HG02973 (cell line): ENCODE measurements around the gene CHST12.
"Not testable (repeated sequence)": the region's sequence is repeated elsewhere in the genome, so short reads cannot be mapped to it uniquely, and the experiment has no call there.

Experiments
- ATAC-seq: cut with Tn5 transposase; IDR thresholded peaks from one replicate; pipeline ENCODE4 v1.9.1; 2021; ENCODE audit warnings: moderate library complexity; ENCODE audit not compliant: unreplicated experiment

Gene CHST12

DNA sequence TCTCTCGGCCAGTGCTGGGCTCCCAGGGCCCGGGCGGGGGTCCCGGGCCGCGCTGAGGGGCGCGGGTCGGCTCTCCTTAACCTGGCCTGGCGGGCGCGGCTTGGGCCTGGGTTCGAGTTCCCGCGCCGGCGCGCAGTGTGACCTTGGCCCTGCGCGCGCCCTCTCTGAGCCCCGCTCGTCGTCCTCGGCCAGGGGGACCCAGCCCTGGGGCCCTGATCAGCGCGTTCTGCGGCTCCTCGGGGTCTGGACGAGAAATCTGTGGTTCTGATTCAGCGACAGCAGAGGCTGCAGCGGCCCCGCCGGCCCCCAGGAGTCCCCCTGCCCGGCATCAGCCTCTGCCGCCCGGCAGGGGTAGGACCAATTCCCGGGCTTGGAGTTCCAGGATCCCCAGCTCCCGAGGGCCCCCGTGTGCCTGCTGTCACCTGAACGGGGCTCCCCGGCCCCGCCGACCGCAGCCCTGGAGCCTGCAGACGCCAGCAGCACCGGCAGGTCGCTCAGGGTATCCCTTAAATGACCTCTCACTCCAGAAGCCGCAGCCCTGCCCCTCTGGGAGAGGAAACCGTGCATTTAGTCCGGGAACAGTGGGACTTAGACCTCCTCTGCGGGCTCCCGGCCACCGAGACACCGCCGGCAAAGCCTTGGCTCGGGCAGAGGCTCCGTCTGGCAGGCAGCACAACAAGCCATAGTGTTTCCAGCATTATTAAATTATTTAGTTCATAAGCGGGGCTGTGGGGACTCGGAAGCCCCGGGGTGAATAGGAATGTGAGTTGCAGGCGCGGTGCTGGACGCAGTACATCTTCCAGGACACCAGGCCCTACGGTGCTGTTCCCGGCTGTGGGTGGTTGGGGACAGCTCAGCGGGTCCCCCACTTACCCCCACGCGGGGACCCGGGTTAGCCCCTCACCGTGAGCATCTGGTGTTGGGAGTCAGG lies 572 bp downstream of the CHST12 start:
- peak; percentile 6 for ATAC-seq

DNA sequence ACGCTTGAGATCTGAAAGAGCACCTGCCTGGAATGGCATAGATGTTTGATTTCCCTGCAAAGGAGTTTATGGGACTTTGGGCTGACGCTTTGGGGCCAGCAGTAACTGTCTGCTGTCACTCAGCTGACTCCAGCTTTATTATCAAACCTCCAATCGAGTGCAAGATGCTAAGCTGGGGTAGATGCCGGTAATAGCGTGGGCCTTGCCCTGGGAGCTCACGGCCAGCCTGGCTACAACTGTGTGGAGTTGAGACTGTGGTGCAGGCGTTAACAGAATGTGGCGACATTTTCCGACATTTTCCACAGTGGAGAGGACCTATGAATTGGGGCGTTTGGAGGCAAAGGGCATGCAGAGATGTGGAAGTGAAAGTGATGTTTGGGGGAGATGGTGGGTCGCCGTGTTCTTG lies 1.3 kb downstream of the CHST12 start:
- ATAC-seq: no peak

DNA sequence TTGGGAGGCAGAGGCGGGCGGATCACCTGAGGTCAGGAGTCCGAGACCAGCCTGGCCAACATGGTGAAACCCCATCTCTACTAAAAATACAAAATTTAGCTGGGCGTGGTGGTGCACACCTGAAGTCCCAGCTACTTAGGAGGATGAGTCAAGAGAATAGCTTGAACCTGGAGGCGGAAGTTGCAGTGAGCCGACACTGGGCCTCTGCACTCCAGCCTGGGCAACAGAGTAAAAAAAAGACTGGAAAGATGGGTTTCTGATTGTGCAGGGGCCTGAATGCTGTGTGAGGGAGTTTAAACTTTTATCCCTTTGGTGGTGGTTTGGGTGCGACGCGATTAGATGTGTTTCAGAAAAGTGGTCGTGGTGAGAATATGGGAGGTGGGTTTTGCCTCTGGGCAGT lies 1.8 kb downstream of the CHST12 start:
- ATAC-seq: no peak

DNA sequence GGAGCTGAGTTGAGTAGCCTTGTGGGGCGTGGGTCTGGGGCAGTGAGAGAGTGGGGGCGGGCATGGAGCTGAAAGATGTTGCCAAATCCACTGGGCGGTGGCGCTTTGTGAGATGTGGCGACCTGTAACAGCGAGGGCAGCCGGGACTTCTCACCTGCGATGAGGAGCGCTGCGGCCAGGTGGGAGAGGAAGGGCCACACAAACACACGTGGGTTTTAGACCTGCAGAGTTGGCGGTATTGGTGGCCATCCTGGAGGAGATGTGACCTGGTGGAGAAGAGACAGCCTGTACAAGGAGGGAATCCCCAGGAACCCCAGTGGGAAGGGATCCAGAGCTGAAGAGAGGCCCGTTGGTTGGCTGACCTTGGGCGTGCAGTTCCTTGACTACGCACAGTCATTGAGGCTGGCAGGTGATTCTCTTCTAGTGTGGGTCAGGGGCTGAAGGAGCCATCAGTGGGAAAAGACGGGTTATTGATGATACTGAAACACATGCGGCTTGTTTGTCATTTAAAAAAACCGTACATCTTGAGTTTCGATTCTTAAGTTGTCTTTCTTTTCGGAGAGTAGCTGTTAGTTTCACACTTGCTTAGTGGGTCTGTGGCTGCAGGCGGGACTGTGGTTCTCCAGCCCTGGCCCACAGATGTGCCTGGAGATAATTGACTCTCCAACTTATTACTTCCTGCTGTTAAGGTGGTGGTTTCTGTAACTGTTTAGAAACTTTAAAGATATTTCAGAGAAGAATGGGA lies 2.4 kb downstream of the CHST12 start:
- peak; percentile 34 for ATAC-seq

DNA sequence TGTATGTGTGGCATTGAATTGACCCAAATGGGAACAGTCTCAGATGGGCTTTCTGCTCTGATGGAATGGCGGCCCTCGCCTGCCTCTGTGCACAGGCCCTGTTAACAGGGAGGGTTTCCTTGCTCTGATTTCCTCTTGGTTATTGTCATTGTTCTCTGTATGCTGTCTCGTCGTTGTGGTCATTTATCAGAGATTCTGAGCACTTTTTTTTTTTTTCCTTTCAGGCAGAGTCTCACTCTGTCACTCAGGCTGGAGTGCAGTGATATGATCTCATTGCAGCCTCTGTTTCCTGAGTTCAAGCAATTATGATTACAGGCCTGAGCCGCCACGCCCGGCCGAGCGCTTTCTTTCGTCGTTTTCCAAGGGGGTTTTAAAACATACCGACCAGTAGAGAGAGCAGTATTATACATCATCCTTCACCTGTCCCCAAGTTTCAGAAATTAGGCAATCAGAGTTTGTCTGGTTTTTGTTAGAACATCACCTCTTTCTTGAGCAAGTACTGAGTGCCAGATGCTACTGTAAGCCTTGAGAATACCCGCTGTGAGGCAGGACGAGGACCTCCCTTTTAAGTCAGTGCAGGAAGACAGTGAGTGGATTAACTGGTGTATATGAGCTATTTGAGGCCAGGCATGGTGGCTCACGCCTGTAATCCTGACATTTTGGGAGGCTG lies 6.5 kb downstream of the CHST12 start:
- ATAC-seq: no peak

DNA sequence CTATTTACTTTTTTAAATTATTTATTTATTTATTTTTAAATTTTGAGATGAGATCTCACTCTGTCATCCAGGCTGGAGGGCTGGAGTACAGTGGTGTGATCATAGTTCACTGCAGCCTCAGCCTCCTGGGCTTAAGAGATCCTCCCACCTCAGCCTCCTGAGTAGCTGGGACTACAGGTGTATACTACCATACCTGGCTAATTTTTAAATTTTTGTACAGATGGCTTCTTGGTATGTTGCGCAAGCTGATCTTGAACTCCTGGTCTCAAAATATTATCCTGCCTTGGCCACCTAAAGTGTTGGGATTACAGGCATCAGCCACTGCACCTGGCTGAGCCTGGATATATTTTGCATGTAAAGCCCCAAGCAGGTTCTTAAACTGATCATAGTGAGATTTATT lies 7.6 kb downstream of the CHST12 start:
- ATAC-seq: no peak

DNA sequence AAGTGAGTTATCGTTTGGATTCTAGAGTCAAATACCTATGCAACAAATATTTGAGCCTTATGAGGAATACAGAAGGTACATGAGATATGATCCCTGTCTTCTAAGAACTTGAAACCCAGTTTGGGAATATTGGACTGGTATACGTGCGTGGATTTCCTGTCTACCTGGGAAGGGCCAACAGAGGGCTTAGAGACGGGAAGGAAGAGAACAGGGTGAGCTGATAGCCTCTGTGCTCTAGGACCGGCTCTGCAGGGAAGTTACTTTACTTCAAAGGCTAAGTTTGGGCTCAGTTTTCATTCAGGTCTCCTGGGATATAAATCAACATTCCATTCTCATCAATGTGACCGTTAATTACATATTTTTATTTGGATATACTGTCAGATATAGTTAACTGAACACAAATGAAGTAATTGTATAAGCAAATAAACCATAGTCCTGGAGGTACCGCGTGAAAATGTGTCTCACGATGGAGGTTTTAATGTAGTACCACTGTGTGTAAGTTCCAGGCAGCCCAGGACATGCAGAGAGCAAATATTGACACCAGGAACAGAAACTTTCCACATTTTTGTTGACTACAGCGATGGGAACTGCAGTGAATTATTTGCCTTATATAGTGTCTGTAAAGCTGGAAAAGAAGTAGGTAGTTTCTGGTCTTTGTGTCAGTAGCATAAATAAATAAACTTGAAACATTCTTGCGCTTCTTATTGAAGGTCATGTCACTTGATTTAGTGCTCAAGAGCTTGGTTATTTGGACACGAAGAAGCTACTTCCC lies 8.6 kb downstream of the CHST12 start:
- ATAC-seq: no peak

DNA sequence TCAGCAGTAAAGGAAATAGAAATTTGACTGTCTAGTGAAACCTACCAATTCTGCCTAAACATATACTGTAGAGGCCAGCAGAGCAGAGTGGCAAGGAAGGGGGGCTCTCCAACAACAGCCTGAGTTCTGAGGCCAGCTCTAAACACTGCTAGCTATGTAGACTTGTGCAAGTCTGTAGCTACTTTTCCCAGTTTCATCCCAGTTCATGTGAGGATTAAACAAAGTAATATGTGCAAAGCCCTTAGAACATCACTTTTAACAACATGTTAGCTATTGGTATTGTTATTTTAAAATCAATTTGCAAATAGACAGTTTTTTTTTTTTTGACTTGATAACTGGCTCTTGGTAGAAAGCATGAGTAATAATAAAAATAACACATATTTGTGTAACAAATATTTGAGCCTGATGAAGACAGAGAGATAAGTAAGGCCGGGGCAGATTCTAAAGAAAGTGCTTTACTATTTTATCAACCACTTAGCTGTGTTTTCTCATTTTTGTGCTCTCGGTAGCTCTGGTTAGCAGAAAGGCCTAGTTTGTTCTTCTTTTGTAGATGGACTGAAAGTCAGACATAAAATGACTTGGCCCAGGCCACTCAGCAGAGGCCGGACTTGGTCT lies 9.3 kb downstream of the CHST12 start:
- no peak for ATAC-seq

DNA sequence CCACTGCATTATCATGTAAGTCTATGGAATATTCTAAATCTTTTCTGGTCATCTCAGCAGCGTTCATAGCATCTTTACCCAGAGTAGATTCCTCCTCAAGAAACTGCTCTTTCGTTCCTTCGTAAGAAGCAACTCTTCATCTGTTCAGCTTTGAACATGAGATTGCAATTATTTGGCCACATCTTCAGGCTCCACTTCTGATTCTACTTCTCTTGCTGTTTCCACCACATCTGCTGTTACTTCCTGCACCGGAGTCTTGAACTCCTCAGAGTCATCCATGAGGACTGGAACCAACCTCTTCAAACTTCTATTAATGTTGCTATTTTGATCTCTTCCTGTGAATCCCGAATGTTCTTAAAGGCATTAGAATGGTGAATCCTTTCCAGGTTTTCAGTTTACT lies 12.7 kb downstream of the CHST12 start:
- ATAC-seq: no peak

DNA sequence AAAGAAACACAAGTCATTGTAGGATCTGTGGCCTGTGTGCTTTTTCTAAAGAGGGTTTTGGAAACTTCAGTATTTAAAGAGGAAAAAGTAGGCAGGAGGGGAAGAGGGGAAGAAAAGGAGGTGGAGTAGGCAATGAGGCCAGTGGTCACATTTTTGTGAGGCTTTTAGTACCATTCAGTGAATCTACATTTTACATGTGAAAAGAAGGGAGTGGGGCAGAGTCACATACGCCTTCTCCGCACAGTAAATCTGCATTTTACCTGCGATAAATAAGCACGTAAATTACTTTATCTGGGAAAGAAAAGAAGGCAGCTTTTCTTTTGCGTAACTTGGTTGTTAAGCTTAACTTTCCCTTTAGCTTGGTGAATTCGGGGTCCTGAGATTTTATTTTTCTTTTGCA lies 13.2 kb downstream of the CHST12 start:
- ATAC-seq: no peak

DNA sequence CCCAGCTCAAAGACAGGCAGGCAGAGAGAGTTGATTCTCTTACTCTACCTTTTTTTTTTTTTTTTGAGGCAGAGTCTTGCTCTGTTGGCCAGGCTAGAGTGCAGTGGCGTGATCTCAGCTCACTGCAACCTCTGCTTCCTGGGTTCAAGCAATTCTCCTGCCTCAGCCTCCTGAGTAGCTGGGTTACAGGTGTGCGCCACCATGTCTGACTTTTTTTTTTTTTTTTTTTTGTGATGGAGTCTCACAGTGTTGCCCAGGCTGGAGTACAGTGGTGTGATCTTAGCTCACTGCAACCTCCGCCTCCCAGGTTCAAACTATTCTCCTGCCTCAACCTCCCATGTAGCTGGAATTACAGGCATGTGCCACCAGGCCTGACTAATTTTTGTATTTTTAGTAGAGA lies 13.8 kb downstream of the CHST12 start:
- not testable (repeated sequence) for ATAC-seq

DNA sequence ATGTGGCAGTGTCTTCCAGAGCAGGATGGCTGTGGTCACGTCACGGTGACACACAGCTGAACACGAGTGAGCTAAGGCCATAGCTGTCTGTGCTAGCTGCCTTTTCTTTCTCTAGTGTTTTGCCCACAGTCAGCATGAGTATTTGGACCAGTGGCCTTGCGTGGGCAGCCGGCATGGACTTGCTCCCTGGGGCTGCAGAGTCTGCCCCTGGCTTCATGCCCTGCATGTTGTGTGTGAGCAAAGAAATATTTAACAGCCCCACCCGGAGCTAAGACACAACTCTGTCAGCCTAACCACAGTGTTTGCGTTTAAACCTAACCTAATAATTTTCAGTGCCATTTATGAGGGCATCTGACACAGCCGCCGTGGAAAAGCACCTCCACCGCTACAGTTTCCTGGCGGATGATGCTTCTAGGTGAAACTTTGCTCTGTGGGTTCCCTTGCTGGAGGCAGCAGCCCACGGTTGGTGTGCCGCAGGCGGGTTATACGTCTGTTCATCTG lies 14.6 kb downstream of the CHST12 start:
- ATAC-seq: no peak

DNA sequence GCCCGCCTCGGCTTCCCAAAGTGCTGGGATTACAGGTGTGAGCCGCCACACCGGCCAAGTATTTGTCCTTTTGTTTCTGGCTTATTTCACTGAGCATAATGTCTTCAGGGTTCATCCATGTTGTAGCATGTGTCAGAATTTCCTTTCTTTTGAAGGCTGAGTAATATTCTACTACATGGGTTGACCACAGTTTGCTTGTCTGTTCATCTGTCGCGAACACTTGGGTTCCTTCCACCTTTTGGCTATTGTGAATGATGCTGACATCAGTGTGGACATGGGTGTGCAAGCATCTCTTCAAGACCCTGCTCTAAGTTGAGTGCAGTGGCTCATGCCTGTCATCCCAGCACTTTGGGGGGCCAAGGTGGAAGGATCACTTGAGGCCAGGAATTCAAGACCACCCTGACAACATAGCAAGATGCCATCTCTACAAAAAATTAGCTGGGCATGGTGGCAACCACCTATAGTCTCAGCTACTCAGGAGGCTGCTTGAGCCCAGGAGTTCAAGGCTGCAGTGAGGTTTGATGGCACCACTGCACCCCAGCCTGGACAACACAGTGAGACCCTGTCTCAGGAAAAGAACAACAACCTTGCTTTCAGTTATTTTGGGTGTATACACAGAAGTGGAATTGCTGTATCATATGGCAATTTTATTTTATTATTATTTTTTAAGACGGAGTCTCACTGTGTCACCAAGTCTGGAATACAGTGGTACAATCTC lies 17.0 kb downstream of the CHST12 start:
- ATAC-seq: no peak

DNA sequence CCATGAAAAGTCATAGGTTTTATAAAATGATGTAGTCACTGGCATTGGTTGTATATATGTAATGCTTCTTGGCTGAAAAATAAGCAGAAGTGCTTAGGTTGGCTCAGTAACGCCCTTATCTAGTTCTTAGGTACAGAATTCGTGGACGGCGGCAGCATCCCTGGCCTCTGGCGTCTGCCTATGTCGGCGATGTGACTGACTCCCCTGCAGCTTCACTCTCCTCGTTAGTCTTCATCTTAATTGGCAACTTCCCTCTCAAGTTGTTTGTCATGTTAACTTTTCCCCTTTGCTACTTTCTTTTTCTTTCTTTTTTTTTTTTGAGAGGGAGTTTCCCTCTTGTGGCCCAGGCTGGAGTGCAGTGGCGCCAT lies 18.5 kb downstream of the CHST12 start:
- ATAC-seq: no peak

DNA sequence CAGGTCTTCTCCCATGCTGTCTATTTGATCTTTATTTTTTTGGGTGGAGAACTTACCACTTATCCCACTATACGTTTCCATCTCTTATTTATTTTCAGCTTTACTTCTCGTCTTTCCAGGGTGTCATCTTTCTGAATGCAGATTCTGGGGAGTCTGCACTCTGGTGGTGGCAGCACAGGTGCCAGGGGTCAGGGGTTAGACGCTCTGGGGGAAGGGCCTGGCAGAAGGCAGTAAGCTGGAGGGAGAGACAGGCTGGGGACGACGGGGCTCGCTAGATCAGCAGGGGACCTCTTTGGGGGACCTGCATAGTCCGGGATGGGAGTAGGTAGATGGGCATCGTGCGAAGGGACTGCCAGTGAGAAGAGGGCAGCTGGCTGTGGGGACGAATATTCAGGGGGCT lies 22.3 kb downstream of the CHST12 start:
- ATAC-seq: no peak

DNA sequence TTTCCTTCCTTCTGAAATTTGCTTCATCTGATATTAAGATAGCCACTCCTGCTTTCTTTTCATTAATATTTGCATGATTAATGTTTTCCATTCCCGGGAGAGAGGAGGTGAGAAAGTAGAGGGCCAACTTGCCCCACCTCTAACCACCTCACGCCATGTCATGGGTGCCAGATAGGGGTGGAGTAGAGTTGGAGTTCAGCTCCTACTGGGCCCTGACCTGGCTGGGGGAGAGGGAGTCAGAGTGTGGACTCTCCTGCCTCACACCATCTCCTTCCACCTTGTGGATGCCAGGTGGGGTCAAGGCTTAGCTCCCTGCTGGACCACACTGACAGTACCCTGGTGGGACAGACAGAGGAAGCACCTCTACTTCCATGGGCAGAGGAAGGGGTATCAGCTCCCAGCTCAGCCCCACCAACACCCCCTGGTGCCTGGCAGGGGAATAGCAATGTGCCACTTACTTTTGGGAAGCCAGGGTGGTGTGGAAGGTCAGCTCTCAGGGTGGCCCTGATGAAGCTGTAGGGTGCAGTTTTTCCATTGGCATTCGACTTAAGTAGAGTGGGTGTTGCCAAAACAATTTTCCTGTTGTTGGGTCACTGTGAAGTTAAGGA lies 28.0 kb downstream of the CHST12 start:
- no peak for ATAC-seq

DNA sequence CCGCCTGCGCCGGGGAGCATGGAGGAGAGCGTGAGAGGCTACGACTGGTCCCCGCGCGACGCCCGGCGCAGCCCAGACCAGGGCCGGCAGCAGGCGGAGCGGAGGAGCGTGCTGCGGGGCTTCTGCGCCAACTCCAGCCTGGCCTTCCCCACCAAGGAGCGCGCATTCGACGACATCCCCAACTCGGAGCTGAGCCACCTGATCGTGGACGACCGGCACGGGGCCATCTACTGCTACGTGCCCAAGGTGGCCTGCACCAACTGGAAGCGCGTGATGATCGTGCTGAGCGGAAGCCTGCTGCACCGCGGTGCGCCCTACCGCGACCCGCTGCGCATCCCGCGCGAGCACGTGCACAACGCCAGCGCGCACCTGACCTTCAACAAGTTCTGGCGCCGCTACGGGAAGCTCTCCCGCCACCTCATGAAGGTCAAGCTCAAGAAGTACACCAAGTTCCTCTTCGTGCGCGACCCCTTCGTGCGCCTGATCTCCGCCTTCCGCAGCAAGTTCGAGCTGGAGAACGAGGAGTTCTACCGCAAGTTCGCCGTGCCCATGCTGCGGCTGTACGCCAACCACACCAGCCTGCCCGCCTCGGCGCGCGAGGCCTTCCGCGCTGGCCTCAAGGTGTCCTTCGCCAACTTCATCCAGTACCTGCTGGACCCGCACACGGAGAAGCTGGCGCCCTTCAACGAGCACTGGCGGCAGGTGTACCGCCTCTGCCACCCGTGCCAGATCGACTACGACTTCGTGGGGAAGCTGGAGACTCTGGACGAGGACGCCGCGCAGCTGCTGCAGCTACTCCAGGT lies 29.7 kb downstream of the CHST12 start:
- ATAC-seq: no peak

DNA sequence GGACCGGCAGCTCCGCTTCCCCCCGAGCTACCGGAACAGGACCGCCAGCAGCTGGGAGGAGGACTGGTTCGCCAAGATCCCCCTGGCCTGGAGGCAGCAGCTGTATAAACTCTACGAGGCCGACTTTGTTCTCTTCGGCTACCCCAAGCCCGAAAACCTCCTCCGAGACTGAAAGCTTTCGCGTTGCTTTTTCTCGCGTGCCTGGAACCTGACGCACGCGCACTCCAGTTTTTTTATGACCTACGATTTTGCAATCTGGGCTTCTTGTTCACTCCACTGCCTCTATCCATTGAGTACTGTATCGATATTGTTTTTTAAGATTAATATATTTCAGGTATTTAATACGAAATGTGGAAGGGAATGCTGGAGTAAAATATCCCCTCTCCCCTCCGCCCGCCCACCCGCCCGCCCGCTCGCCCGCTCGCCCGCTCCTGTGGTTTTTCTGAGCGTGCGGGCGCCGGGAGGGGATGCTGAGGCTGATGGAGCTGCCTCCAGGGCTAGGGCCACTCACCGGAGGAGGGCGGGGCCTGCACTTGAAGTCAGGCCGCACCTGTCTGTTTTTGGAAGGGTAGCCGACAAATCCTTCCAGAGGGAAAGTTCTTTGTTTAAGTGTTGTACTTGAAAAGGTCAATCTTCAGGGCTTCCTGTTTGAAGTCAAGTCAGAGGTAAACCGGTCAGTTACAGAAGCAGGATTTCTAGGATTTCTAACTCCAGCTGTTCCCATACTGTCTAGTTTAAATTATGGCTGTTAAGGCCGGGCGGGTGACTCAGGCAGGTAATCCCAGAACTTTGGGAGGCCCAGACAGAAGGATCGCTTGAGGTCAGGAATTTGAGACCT lies 30.5 kb downstream of the CHST12 start:
- no peak for ATAC-seq
